ENCODE results near the gene HDDC2.
A peak's percentile ranks its signal among the peaks of the same experiment; 100 is the strongest.
"Not testable (repeated sequence)": the region's sequence is repeated elsewhere in the genome, so short reads cannot be mapped to it uniquely, and the experiment has no call there.

HDDC2 gene

DNA sequence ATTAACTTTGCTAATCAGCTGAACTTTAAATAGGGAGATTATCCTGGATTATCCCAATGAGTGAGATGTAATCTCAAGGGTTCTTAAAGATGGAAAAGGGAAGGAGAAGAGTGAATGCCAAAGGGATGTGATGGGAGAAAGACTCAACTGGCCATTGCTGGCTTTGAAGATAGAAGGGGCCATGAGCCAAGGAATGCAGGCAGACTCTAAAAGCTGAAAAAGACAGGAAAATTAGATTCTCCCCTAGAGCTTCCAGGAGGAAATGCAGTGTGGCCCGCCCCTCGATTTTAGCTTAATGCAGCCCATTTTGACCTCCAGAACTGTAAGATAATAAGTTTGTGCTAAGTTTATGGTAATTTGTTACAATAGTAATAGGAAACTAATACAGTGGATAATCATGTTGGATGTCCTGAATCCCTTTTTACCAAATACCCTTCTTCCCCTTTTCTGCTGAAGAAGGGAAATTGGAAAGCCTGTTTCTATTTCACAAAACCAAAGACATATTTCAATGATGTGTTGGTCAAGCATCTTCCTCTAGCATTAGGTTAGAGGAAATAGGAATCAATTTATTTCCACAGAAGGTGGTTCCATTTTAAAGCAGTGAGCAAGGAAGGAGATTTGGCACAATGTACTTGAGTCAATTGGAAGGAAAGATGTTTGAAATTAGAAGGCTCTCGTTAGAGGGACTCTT, 3.3 kb upstream of the HDDC2 start:
- no peak for DNase-seq

- DNase-seq: no peak
These were observed 1.7 kb upstream of the HDDC2 start for GRCh38 chr6:125303512-125303854.

- no peak for DNase-seq
These were observed 1.2 kb upstream of the HDDC2 start for GRCh38 chr6:125302840-125303511.

DNA sequence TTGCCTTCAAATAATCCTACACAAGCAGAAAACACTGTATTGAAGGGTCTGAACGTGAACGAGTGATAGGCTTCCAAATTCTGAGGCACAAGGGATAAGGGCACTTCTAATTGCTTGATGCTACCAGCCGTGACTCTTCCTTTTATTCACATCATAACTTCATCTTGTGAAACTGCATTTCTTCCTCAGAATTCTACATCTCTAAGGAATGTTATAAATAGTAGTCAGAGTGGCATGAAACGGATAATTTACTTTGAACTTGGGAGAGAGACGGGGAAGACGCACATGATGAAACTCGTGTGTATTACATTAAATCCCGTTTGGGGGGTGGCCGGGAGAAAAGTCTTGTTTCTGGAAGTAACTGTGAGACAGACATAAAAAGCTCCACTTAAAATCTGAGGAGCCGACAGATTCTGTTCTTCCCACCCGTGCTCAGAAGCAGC, 754 bp downstream of the HDDC2 start:
- no peak for DNase-seq

- DNase-seq: no peak
These were observed 2.5 kb downstream of the HDDC2 start for GRCh38 chr6:125299257-125299656.

- no peak for DNase-seq
These were observed 5.3 kb downstream of the HDDC2 start for GRCh38 chr6:125296471-125296870.

GRCh38 chr6:125294925-125295324, 6.8 kb downstream of the HDDC2 start:
- peak in 1 of 2 experiments; percentile 33 for DNase-seq

DNA sequence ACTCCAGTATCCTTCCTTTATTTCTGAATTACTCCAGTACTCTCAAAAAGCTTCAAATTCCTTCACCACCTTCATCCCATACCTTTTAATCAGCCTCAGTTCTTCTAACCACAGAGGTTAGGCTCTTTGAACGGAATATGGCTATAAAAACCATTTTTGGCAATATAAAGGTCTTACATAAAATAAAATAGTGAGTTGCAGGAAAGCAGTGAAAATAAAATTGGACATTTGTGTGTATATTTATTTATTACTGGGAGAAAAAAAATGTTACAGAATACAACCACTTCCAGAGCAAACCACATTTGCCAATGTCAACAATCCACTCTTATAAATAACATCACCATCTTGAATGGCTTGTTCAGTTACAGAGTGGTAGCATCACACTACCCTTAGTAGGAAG, 7.7 kb downstream of the HDDC2 start:
- DNase-seq: no peak

GRCh38 chr6:125293587-125293986, 8.2 kb downstream of the HDDC2 start:
- DNase-seq: no peak

GRCh38 chr6:125287718-125288117, 14.0 kb downstream of the HDDC2 start:
- DNase-seq: no peak

- DNase-seq: no peak
These were observed 15.8 kb downstream of the HDDC2 start for GRCh38 chr6:125285936-125286335.

GRCh38 chr6:125285353-125285752, 16.4 kb downstream of the HDDC2 start:
- no peak for DNase-seq

- DNase-seq: not testable (repeated sequence)
These were observed 19.3 kb downstream of the HDDC2 start for GRCh38 chr6:125282470-125282869.

DNA sequence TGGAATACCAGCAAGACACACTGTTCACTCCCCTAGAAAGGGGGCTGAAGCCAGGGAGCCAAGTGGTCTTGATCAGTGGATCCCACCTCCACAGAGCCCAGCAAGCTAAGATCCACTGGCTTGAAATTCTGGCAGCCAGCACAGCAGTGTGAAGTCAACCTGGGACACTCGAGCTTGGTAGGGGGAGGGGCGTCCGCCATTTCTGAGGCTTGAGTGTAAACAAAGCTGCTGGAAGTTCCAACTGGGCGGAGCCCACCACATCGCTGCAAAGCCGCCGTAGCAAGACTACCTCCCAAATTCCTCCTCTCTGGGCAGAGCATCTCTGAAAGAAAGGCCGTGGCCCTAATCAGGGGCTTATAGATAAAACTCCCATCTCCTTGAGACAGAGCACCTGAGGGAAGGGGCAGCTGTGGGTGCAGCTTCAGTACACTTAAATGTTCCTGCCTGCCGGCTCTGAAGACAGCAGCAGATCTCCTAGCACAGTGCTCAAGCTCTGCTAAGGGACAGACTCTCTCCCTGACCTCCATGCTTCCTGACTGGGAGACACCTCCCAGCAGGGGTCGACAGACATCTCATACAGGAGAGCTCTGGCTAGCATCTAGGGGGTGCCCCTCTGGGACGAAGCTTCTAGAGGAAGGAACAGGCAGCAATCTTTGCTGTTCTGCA, 21.3 kb downstream of the HDDC2 start:
- not testable (repeated sequence) for DNase-seq

- DNase-seq: no peak
These were observed 21.8 kb downstream of the HDDC2 start for GRCh38 chr6:125279961-125280360.

GRCh38 chr6:125277838-125278237, 23.9 kb downstream of the HDDC2 start:
- peak in 1 of 2 experiments; percentile 5 for DNase-seq

DNA sequence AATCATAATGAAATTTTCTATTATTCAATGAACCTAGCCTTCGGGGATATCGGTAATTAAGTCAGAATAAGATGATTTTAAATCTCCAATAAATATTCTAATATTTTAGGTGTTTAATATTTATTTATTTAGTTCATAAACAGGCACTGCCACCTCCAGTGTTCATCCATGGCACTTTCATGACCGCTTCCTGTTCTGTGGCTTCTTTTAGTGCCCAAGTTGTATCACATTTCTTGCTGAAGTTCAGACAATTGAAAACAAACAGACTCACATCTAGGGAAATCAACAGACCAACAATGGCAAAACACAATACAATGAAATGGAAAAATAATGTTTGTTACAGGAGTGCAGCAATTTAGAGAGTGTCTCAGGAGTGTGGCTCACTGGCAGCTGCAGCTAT, 26.0 kb downstream of the HDDC2 start:
- DNase-seq: no peak

- DNase-seq: no peak
These were observed 26.8 kb downstream of the HDDC2 start for GRCh38 chr6:125274935-125275334.

GRCh38 chr6:125273965-125274364, 27.8 kb downstream of the HDDC2 start:
- peak in 1 of 2 experiments; percentile 49 for DNase-seq

DNA sequence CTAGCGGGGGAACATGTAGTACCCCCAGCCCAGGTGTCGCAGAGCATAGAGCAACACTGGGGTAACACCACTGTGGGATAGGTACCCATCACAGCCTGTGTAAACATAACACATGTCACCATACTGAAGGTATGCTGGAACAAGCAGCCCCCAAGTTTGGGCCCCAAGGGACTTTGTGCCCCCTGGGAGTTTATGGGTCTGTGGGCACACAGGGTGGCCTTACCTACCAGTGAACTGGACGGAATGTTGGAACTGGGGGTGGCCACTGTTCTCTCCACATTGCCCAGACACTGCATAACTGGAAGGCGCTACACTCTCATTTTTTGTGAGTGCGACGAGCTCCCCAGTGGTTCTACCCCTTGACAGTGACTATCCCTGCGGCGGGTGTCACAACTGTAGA, 28.5 kb downstream of the HDDC2 start:
- DNase-seq: no peak

DNA sequence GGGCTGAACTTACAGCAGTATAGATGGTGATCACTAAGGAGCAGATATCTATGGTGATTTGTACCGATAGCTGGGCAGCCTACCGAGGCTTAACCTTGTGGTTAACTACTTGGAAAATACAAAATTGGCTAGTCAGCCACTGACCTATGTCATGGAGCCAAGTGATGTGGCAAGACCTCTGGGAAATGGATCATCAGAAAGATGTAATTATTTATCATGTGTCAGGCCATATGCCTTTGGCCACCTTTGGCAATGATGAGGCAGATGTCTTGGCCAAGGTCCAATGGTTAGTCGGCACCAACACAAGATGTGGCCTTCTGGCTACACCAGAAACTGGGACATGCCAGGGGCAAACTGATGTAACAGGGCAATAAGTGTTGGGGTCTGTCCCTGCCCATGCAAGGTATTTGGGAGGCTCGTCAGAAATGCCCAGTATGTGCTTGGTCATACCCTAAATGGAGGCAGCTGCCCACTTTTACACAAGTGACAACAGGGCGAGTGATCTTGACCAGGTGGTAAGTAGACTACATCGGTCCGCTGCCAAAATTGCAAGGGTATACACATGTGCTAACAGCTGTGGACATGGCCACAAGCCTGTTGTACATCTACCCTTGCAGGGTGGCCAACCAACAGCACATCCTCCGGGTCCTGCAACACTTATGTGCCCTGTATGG, 30.1 kb downstream of the HDDC2 start:
- DNase-seq: no peak

- no peak for DNase-seq
These were observed 31.4 kb downstream of the HDDC2 start for GRCh38 chr6:125270380-125270779.

DNA sequence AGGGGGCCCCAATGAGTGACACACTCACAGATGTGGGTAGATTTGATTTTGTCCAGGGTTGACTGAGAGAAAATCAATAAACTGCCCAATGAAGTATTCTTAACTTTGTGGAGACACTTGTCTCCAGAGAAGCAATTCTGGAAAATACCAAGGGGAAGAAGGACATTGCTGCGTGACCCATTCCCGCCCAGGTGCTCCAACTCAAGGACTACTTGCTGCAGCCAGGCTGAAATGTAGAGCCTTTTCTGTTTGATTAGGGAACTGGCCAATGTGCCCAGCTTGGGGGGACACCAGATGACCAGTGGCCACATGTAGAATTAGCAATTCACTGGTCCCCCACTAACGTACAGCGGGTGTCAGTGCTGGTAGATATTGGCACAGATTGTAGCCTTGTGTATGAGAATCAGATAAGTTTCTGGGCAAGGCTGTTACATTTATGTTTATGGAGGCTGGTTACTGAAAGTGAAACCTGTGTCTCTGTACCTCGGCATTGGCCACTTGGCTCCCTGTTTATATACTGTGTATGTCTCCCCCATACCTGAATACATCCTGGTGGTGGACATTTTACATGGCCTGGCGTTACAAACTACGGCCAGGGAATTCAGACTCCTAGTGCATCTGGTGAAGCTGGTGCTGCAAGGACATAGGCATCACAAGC, 32.3 kb downstream of the HDDC2 start:
- no peak for DNase-seq
